Neural cell (in vitro differentiated cells): Measurements from ENCODE around the gene HMGCS2. TPM values are rescaled to one million over a fixed set of nuclear protein-coding genes. Genes with fewer than 3 reads are reported as not detected.

ENCODE experiments used
- H2AFZ ChIP-seq: fragments of 200-600, 300-800 bp; sonication (generic), shearing (Covaris generic); 2 replicates; pipeline ENCODE4 v1.6.0; 2014; ENCODE audit warnings: low read depth, mild to moderate bottlenecking, antibody characterized with exemption, low read length, moderate library complexity
- H3F3A ChIP-seq: fragments of 200-600 bp; shearing (Covaris generic); 2 replicates; pipeline ENCODE4 v1.6.1; 2016; ENCODE audit warnings: mild to moderate bottlenecking, moderate library complexity, mixed read lengths, antibody characterized with exemption, low read length; ENCODE audit not compliant: insufficient read depth, poor library complexity, severe bottlenecking
- H3K27ac ChIP-seq: fragments of 200-600, 300-800 bp; sonication (generic), shearing (Covaris generic); 2 replicates; pipeline ENCODE4 v1.5.1; 2014; ENCODE audit warnings: mild to moderate bottlenecking, low read length, moderate library complexity
- H3K27me3 ChIP-seq: fragments of 300-800, 200-600 bp; sonication (generic), shearing (Covaris generic); 2 replicates; pipeline ENCODE4 v1.6.0; 2014; ENCODE audit warnings: mild to moderate bottlenecking, low read depth, low read length, moderate library complexity; ENCODE audit not compliant: insufficient read depth
- H3K36me3 ChIP-seq: fragments of 300-800, 200-600 bp; sonication (generic), shearing (Covaris generic); 2 replicates; pipeline ENCODE4 v1.5.1; 2014; ENCODE audit warnings: mild to moderate bottlenecking, antibody characterized with exemption, low read length, moderate library complexity; ENCODE audit not compliant: insufficient read depth
- H3K4me2 ChIP-seq: fragments of 300-800, 200-600 bp; sonication (generic), shearing (Covaris generic); 2 replicates; pipeline ENCODE4 v1.6.0; 2014; ENCODE audit warnings: mild to moderate bottlenecking, low read length
- H3K4me3 ChIP-seq: fragments of 300-800, 200-600 bp; sonication (generic), shearing (Covaris generic); 2 replicates; pipeline ENCODE4 v1.5.1; 2014; ENCODE audit warnings: mild to moderate bottlenecking, low read length, moderate library complexity
- H3K79me2 ChIP-seq: fragments of 200-600 bp; shearing (Covaris generic); replicated peaks from 2 replicates; pipeline ENCODE4 v1.6.0; 2014; ENCODE audit warnings: mild to moderate bottlenecking, low read length, moderate library complexity; ENCODE audit not compliant: insufficient read depth
- H3K9ac ChIP-seq: fragments of 300-800, 200-600 bp; sonication (generic), shearing (Covaris generic); 2 replicates; pipeline ENCODE4 v1.6.1; 2016; ENCODE audit warnings: mild to moderate bottlenecking, low read length, mixed read lengths
- H3K9me2 ChIP-seq: fragments of 200-600 bp; shearing (Covaris generic); 2 replicates; pipeline ENCODE4 v1.6.1; 2016; ENCODE audit warnings: mild to moderate bottlenecking, low read length, mixed read lengths; ENCODE audit not compliant: insufficient read depth
- H3K9me3 ChIP-seq: fragments of 200-600, 300-800 bp; sonication (generic), shearing (Covaris generic); 2 replicates; pipeline ENCODE4 v1.6.1; 2016; ENCODE audit warnings: mild to moderate bottlenecking, mixed run types, low read length, moderate library complexity, mixed read lengths
- H4K20me1 ChIP-seq: fragments of 200-600 bp; shearing (Covaris generic); 2 replicates; pipeline ENCODE4 v1.6.1; 2016; ENCODE audit warnings: mild to moderate bottlenecking, mixed run types; ENCODE audit not compliant: insufficient read depth
- CTCF ChIP-seq: fragments of 450-650 bp; IDR thresholded peaks from 2 replicates; pipeline ENCODE4 v1.5.1; 2014; ENCODE audit warnings: antibody characterized with exemption, mild to moderate bottlenecking, moderate library complexity; ENCODE audit not compliant: poor library complexity, severe bottlenecking
- EP300 ChIP-seq: fragments of 450-650 bp; conservative IDR thresholded peaks from 2 replicates; pipeline ENCODE4 v1.6.1; 2014; ENCODE audit warnings: antibody characterized with exemption, mild to moderate bottlenecking, moderate library complexity; ENCODE audit not compliant: poor library complexity, severe bottlenecking
- EZH2 ChIP-seq: fragments of 200-600, 300-800 bp; shearing (Covaris generic), sonication (generic); IDR thresholded peaks from 2 replicates; pipeline ENCODE4 v1.6.1; 2014; ENCODE audit warnings: antibody characterized with exemption, low read length, borderline replicate concordance, mild to moderate bottlenecking; ENCODE audit not compliant: insufficient read depth, poor library complexity, severe bottlenecking
- MXI1 ChIP-seq: fragments of 450-650 bp; conservative IDR thresholded peaks from 2 replicates; pipeline ENCODE4 v1.6.1; 2014; ENCODE audit warnings: antibody characterized with exemption, mild to moderate bottlenecking; ENCODE audit not compliant: poor library complexity, severe bottlenecking
- POLR2AphosphoS5 ChIP-seq: IDR thresholded peaks from 2 replicates; pipeline ENCODE4 v1.6.1; 2012
- RAD21 ChIP-seq: fragments of 450-650 bp; conservative IDR thresholded peaks from 2 replicates; pipeline ENCODE4 v1.6.1; 2014; ENCODE audit warnings: antibody characterized with exemption, mild to moderate bottlenecking, moderate library complexity
- SMC3 ChIP-seq: fragments of 450-650 bp; conservative IDR thresholded peaks from 2 replicates; pipeline ENCODE4 v1.6.1; 2014; ENCODE audit warnings: antibody characterized with exemption, mild to moderate bottlenecking, moderate library complexity; ENCODE audit not compliant: poor library complexity
- TAF1 ChIP-seq: IDR thresholded peaks from 2 replicates; pipeline ENCODE4 v1.6.1; 2012; ENCODE audit warnings: low read depth
- polyA plus RNA-seq: library from polyadenylated mRNA; depleted of rRNA; stranded (reverse); fragments of >200 nt; gene quantifications from 2 replicates; pipeline ENCODE4 v1.2.3, GENCODE V29; 2014
- TF ChIP-seq, protein P1 (sequence below): IDR thresholded peaks from 2 replicates; pipeline ENCODE4 v1.6.1; 2012; ENCODE audit warnings: borderline replicate concordance

Gene HMGCS2
- polyA plus RNA-seq, 1 donor from 2014 or later = not detected

DNA sequence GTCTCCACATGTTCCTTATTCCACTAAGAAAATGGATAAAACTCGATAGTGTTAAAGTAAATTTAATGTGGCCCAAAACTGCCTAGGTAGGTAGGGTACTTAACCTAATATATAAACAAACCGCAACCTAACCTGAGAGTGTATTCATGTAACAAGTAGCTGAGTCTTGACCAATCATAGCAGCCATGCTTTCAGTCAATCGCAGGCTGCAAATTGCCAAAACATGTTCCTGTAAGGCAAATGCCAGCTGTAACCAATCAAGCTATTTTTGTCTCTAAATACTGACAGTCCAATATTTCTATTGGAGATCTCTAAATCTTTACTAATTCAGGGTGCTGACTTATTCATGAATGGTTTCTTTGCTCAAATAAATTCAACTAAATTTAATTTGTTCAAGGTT, 3.1 kb upstream of the HMGCS2 start:
- Histone ChIP-seq H3K9ac (no peak overlapping the region), H4K20me1 (no peaks in the 10 kb centered on the region), H3F3A (no peaks in the 10 kb centered on the region), H3K79me2 (no peaks in the 10 kb centered on the region), H3K36me3 (no peaks in the 10 kb centered on the region), H2AFZ (no peak overlapping the region), H3K4me2 (no peak overlapping the region), H3K27ac (no peak overlapping the region), H3K9me3 (no peaks in the 10 kb centered on the region), H3K9me2 (no peaks in the 10 kb centered on the region), H3K27me3 (no peaks in the 10 kb centered on the region), H3K4me3 (no peak overlapping the region)
- TF ChIP-seq, protein P1, sequence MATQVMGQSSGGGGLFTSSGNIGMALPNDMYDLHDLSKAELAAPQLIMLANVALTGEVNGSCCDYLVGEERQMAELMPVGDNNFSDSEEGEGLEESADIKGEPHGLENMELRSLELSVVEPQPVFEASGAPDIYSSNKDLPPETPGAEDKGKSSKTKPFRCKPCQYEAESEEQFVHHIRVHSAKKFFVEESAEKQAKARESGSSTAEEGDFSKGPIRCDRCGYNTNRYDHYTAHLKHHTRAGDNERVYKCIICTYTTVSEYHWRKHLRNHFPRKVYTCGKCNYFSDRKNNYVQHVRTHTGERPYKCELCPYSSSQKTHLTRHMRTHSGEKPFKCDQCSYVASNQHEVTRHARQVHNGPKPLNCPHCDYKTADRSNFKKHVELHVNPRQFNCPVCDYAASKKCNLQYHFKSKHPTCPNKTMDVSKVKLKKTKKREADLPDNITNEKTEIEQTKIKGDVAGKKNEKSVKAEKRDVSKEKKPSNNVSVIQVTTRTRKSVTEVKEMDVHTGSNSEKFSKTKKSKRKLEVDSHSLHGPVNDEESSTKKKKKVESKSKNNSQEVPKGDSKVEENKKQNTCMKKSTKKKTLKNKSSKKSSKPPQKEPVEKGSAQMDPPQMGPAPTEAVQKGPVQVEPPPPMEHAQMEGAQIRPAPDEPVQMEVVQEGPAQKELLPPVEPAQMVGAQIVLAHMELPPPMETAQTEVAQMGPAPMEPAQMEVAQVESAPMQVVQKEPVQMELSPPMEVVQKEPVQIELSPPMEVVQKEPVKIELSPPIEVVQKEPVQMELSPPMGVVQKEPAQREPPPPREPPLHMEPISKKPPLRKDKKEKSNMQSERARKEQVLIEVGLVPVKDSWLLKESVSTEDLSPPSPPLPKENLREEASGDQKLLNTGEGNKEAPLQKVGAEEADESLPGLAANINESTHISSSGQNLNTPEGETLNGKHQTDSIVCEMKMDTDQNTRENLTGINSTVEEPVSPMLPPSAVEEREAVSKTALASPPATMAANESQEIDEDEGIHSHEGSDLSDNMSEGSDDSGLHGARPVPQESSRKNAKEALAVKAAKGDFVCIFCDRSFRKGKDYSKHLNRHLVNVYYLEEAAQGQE = no peak
- TF ChIP-seq MXI1 (no peak), SMC3 (no peak), TAF1 (no peak), EP300 (no peak), RAD21 (no peak), POLR2AphosphoS5 (no peak), CTCF (no peak), EZH2 (no peak)

DNA sequence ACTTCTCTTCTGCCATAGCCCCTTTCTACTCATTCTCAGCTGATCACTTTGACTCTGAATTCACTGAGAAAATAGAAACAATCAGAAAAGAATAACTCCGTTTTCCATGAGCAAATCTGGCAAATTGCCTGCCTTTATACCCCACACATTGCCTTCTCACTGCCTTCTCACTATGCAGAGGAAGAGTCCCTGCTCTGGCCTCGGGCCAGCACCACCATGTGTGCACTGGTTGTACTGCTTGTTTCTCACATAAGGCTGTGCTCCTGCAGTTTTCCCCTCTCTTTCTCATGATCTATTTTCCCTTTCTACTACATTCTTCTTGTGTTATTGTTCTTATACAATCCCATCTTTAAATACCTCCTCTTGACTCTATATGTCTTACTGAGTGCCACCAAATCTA, 2.3 kb upstream of the HMGCS2 start:
- H3K79me2 ChIP-seq = no peaks in the 10 kb centered on the region
- H2AFZ ChIP-seq = no peak overlapping the region
- no peak overlapping the region for H3K27ac ChIP-seq
- no peak overlapping the region for H3K4me2 ChIP-seq
- no peaks in the 10 kb centered on the region for H3K9me3 ChIP-seq
- TF ChIP-seq SMC3 = no peak
- TF ChIP-seq, protein P1 = no peak
- TF ChIP-seq POLR2AphosphoS5 = no peak
- no peak for TF ChIP-seq EZH2
- TF ChIP-seq RAD21 = no peak
- TF ChIP-seq TAF1 = no peak
- H3K4me3 ChIP-seq = no peak overlapping the region
- H3K9me2 ChIP-seq = no peaks in the 10 kb centered on the region
- no peaks in the 10 kb centered on the region for H3K27me3 ChIP-seq
- H4K20me1 ChIP-seq = no peaks in the 10 kb centered on the region
- no peaks in the 10 kb centered on the region for H3K36me3 ChIP-seq
- no peak overlapping the region for H3K9ac ChIP-seq
- H3F3A ChIP-seq = no peaks in the 10 kb centered on the region
